A549 (cell line): ENCODE measurements around the gene POU3F3. TPM values are rescaled to one million over a fixed set of nuclear protein-coding genes. Genes with fewer than 3 reads are reported as not detected.

Source experiments
- ATAC-seq, 2 experiments: fragments of 200-7000 bp in 1 of 2; fragments of >200 bp in 1 of 2; cut with Nextera tagmentation in 1 of 2; cut with Tn5 transposase in 1 of 2; 3 replicates each; pipeline versions ENCODE4 v1.8.0 to v1.9.1; 2018 to 2020; ENCODE audit warnings: mild to moderate bottlenecking in 1 of 2, moderate library complexity in 1 of 2
- CTCF ChIA-PET: fragments of 300-600 bp; sonication (Branson Sonifier 250); formaldehyde crosslinking; extraction: SDS; loops from one replicate; lab custom pipeline; 2021; ENCODE audit warnings: antibody characterized with exemption, inconsistent platforms; lab: Yijun Ruan, JAX
- POLR2A ChIA-PET: fragments of 350-600 bp; formaldehyde crosslinking; extraction: SDS; loops from one replicate; lab custom pipeline; 2021; ENCODE audit warnings: antibody characterized with exemption, inconsistent platforms; lab: Yijun Ruan, JAX
- DNase-seq, 2 experiments: peaks; one replicate each; pipeline versions ENCODE4 v3.0.0 to v3.0.0-alpha.2; 2011 to 2016; ENCODE audit warnings: low read depth in 1 of 2, low spot score in 1 of 2
- FAIRE-seq: peaks from 2 replicates; lab custom pipeline; 2011; peaks lifted over from hg19 to GRCh38; lab: Jason Lieb, UNC
- H3K27ac ChIP-seq, 2 experiments: fragments of >200 bp; sonication (Bioruptor Twin); formaldehyde crosslinking; 3 replicates each; pipeline ENCODE4 v1.5.1; 2016 to 2017
- H3K4me1 ChIP-seq: fragments of >200 bp; sonication (Bioruptor Twin); formaldehyde crosslinking; 3 replicates; pipeline ENCODE4 v1.6.1; 2016
- H3K4me2 ChIP-seq: fragments of >200 bp; sonication (Bioruptor Twin); formaldehyde crosslinking; 3 replicates; pipeline ENCODE4 v1.6.1; 2016
- H3K4me3 ChIP-seq: fragments of >200 bp; sonication (Bioruptor Twin); formaldehyde crosslinking; 3 replicates; pipeline ENCODE4 v1.5.1; 2016
- H3K9me3 ChIP-seq: fragments of >200 bp; sonication (Bioruptor Twin); formaldehyde crosslinking; 3 replicates; pipeline ENCODE4 v1.6.1; 2016
- BHLHE40 ChIP-seq: IDR thresholded peaks from 2 replicates; pipeline ENCODE4 v1.6.1; 2012; ENCODE audit warnings: low read depth, low read length, inconsistent platforms
- CBX2 ChIP-seq: fragments of 200-600 bp; sonication (generic); IDR thresholded peaks from 2 replicates; pipeline ENCODE4 v1.6.1; 2016; ENCODE audit warnings: low read depth, mild to moderate bottlenecking, borderline replicate concordance
- FOSB ChIP-seq: fragments of 250-450 bp; sonication (Bioruptor Pico); IDR thresholded peaks from 2 replicates; pipeline ENCODE4 v1.5.0; 2020; ENCODE audit warnings: mild to moderate bottlenecking, moderate library complexity
- FOSL2 ChIP-seq, 2 experiments: fragments of 450-650 bp in 1 of 2; fragments of >200 bp in 1 of 2; sonication (Bioruptor Twin) in 1 of 2; formaldehyde crosslinking; IDR thresholded peaks; 2 replicates each; pipeline versions ENCODE4 v1.5.0 to v1.6.1; 2016 to 2020; ENCODE audit warnings: mild to moderate bottlenecking in 1 of 2, moderate library complexity in 1 of 2
- HOXB5 ChIP-seq: fragments of 250-450 bp; sonication (Bioruptor Pico); IDR thresholded peaks from 2 replicates; pipeline ENCODE4 v1.5.0; 2020; ENCODE audit warnings: mild to moderate bottlenecking, moderate library complexity
- MAFK ChIP-seq: fragments of 450-650 bp; IDR thresholded peaks from 2 replicates; pipeline ENCODE4 v1.6.1; 2014; ENCODE audit not compliant: partially characterized antibody
- NFE2L2 ChIP-seq: fragments of 150-350 bp; conservative IDR thresholded peaks from 2 replicates; pipeline ENCODE4 v1.6.1; 2014; ENCODE audit warnings: low read length
- PHF8 ChIP-seq: fragments of 200-600 bp; sonication (generic); IDR thresholded peaks from 2 replicates; pipeline ENCODE4 v1.6.1; 2016; ENCODE audit warnings: low read depth, mild to moderate bottlenecking, antibody characterized with exemption, moderate library complexity, borderline replicate concordance
- POLR2AphosphoS2 ChIP-seq: conservative IDR thresholded peaks from 2 replicates; pipeline ENCODE4 v1.6.1; 2012; ENCODE audit warnings: low read length, improper control_type of control experiment, inconsistent platforms
- RCOR1 ChIP-seq: fragments of 150-350 bp; IDR thresholded peaks from 2 replicates; pipeline ENCODE4 v1.6.1; 2014; ENCODE audit warnings: antibody characterized with exemption, low read length, low read depth
- RNF2 ChIP-seq: fragments of 200-600 bp; sonication (generic); IDR thresholded peaks from 2 replicates; pipeline ENCODE4 v1.6.1; 2016; ENCODE audit warnings: low read depth, mild to moderate bottlenecking, antibody characterized with exemption, moderate library complexity, borderline replicate concordance
- SMC3 ChIP-seq: fragments of >200 bp; sonication (Bioruptor Twin); formaldehyde crosslinking; IDR thresholded peaks from 3 replicates; pipeline ENCODE4 v1.6.1; 2018; ENCODE audit warnings: inconsistent platforms
- TFCP2L1 ChIP-seq: fragments of 250-450 bp; sonication (Bioruptor Pico); IDR thresholded peaks from 2 replicates; pipeline ENCODE4 v1.5.0; 2021; ENCODE audit warnings: mild to moderate bottlenecking
- ZC3H11A ChIP-seq: fragments of 450-650 bp; IDR thresholded peaks from 2 replicates; pipeline ENCODE4 v1.6.1; 2014; ENCODE audit warnings: antibody characterized with exemption, mild to moderate bottlenecking
- ZNF302 ChIP-seq: fragments of 250-450 bp; sonication (Bioruptor Pico); IDR thresholded peaks from 2 replicates; pipeline ENCODE4 v1.9.0; 2021; ENCODE audit warnings: inconsistent platforms, mild to moderate bottlenecking, moderate library complexity
- WGBS: methylation state at CpG from one replicate; pipeline ENCODE4 v1.1.6; 2017; ENCODE audit errors: missing lambda C conversion rate; 5-methylcytosine and 5-hydroxymethylcytosine counted together
- polyA plus RNA-seq, 4 experiments: library from polyadenylated mRNA; depleted of rRNA in 3 of 4; stranded (reverse); fragments of >200 nt; fragmentation: RNase III in 1 of 4; extraction: RNeasy Plus Mini Kit Qiagen cat#74134 plus additional on column Dnase treatment in 1 of 4; gene quantifications; 2 replicates in 3 of 4; 3 replicates in 1 of 4; pipeline ENCODE4 v1.2.3, GENCODE V29; 2011 to 2017
- TF ChIP-seq, protein P1 (sequence below): fragments of 450-650 bp; IDR thresholded peaks from 2 replicates; pipeline ENCODE4 v1.6.1; 2014; ENCODE audit warnings: antibody characterized with exemption
- TF ChIP-seq, protein P2 (sequence below): fragments of 250-450 bp; sonication (Bioruptor Pico); IDR thresholded peaks from 2 replicates; pipeline ENCODE4 v1.5.0; 2021; ENCODE audit warnings: mild to moderate bottlenecking, moderate library complexity, borderline replicate concordance
- TF ChIP-seq, protein P3 (sequence below): fragments of 200-600 bp; sonication (generic); IDR thresholded peaks from 2 replicates; pipeline ENCODE4 v1.6.1; 2016; ENCODE audit warnings: antibody characterized with exemption, mild to moderate bottlenecking, moderate library complexity
- TF ChIP-seq, protein P4 (sequence below): fragments of >200 bp; sonication (Bioruptor Twin); formaldehyde crosslinking; IDR thresholded peaks from 3 replicates; pipeline ENCODE4 v1.5.1; 2016
- TF ChIP-seq, protein P5 (sequence below): fragments of >200 bp; sonication (Bioruptor Twin); formaldehyde crosslinking; IDR thresholded peaks from 3 replicates; pipeline ENCODE4 v1.6.1; 2016

POU3F3 gene
- polyA plus RNA-seq, 2 of the 4 experiments (the other 2 are of a cell fraction) = 0.03 TPM; not detected in 1

DNA sequence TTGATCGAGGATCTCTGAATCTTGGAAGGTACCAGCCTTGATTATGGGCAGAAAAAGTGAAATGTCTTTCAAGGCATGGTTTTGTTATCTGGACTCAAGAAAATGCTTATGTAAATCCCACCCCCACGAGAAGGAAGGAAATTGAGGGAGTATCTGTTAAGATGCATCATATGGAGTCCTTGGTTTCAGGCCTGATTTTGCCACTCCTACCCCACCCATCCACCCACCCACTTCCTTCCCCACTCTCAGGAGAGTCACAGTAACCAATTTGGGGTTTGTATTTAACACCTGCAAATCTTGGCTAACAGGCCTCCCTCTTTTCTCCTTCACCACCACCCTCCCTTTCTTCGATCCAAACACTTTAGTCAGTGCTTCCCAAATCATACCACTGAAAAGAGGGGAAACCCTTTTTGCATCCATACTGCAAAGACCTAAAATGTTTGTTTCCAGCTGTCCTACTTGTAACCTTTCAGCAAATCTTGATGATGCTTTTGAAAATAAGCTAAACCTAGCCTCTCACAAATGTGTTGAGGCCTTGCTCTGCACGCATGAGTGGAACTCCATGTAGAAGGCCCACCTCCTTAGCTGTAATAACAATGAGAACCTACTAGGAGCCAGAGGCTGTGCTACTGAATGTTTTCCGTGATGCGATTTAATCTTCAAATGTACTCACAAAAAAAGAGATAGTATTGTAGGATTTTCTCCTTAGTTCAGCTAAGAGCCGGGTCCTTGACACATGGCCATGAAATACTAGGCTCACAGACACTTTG, 34.8 kb downstream of the POU3F3 start (continued):
- TF ChIP-seq, protein P1, sequence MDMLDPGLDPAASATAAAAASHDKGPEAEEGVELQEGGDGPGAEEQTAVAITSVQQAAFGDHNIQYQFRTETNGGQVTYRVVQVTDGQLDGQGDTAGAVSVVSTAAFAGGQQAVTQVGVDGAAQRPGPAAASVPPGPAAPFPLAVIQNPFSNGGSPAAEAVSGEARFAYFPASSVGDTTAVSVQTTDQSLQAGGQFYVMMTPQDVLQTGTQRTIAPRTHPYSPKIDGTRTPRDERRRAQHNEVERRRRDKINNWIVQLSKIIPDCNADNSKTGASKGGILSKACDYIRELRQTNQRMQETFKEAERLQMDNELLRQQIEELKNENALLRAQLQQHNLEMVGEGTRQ = no peak

DNA sequence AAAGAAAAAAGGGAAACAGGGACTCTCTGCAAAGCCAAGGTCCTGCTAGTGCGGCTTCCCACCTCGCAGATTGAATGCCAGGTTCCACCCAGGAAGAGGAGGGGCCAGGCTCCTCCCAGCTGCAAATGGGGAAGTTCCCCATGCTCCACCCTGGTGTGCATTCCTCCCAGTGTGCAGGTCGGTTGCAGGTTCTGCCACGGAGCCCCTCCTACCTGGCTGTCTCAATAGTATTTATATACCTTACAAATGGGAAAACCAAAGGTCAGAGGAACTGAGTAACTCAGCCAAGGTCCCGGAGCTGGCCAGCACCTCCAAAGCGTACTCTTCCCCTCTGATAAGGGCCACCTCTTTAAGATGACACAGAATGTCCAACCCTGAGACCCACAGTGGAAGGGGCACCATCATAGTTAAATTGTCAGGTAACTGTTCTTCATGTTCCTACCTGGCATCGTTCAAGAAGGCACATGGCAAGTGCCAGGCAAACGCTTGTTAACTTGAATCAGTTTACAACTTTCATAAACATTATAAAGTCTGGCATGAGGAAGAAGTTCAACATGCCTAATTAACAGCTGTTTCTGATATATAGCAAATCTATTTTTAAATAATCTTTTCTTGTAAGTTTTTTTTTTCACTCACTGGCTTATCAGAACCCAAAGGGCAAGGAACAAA, 35.5 kb downstream of the POU3F3 start:
- no peak for TF ChIP-seq NFE2L2
- TF ChIP-seq, protein P2, sequence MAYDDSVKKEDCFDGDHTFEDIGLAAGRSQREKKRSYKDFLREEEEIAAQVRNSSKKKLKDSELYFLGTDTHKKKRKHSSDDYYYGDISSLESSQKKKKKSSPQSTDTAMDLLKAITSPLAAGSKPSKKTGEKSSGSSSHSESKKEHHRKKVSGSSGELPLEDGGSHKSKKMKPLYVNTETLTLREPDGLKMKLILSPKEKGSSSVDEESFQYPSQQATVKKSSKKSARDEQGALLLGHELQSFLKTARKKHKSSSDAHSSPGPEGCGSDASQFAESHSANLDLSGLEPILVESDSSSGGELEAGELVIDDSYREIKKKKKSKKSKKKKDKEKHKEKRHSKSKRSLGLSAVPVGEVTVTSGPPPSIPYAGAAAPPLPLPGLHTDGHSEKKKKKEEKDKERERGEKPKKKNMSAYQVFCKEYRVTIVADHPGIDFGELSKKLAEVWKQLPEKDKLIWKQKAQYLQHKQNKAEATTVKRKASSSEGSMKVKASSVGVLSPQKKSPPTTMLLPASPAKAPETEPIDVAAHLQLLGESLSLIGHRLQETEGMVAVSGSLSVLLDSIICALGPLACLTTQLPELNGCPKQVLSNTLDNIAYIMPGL (CRISPR knock-in tag) = no peak
- no peak for TF ChIP-seq ZNF302
- TF ChIP-seq, protein P3, sequence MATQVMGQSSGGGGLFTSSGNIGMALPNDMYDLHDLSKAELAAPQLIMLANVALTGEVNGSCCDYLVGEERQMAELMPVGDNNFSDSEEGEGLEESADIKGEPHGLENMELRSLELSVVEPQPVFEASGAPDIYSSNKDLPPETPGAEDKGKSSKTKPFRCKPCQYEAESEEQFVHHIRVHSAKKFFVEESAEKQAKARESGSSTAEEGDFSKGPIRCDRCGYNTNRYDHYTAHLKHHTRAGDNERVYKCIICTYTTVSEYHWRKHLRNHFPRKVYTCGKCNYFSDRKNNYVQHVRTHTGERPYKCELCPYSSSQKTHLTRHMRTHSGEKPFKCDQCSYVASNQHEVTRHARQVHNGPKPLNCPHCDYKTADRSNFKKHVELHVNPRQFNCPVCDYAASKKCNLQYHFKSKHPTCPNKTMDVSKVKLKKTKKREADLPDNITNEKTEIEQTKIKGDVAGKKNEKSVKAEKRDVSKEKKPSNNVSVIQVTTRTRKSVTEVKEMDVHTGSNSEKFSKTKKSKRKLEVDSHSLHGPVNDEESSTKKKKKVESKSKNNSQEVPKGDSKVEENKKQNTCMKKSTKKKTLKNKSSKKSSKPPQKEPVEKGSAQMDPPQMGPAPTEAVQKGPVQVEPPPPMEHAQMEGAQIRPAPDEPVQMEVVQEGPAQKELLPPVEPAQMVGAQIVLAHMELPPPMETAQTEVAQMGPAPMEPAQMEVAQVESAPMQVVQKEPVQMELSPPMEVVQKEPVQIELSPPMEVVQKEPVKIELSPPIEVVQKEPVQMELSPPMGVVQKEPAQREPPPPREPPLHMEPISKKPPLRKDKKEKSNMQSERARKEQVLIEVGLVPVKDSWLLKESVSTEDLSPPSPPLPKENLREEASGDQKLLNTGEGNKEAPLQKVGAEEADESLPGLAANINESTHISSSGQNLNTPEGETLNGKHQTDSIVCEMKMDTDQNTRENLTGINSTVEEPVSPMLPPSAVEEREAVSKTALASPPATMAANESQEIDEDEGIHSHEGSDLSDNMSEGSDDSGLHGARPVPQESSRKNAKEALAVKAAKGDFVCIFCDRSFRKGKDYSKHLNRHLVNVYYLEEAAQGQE = no peak
- TF ChIP-seq, protein P4, sequence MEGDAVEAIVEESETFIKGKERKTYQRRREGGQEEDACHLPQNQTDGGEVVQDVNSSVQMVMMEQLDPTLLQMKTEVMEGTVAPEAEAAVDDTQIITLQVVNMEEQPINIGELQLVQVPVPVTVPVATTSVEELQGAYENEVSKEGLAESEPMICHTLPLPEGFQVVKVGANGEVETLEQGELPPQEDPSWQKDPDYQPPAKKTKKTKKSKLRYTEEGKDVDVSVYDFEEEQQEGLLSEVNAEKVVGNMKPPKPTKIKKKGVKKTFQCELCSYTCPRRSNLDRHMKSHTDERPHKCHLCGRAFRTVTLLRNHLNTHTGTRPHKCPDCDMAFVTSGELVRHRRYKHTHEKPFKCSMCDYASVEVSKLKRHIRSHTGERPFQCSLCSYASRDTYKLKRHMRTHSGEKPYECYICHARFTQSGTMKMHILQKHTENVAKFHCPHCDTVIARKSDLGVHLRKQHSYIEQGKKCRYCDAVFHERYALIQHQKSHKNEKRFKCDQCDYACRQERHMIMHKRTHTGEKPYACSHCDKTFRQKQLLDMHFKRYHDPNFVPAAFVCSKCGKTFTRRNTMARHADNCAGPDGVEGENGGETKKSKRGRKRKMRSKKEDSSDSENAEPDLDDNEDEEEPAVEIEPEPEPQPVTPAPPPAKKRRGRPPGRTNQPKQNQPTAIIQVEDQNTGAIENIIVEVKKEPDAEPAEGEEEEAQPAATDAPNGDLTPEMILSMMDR = no peak
- TF ChIP-seq PHF8 = no peak
- no peak for TF ChIP-seq SMC3
- TF ChIP-seq CBX2 = no peak
- TF ChIP-seq BHLHE40 = no peak
- TF ChIP-seq FOSL2 (IDR thresholded peaks at IDR 0.05) = no peak
- no peak for TF ChIP-seq FOSL2 (CRISPR knock-in tag; IDR thresholded peaks at IDR 0.05)
- TF ChIP-seq, all 56 proteins: peak for 0
- Histone ChIP-seq H3K4me3 (no peak overlapping the region), H3K4me1 (no peaks in the 10 kb centered on the region), H3K9me3 (no peaks in the 10 kb centered on the region), H3K4me2 (no peak overlapping the region), H3K27ac (no peak overlapping the region)
- no peak for DNase-seq
- ATAC-seq = no peak
- no peak for FAIRE-seq
- CTCF ChIA-PET = no interaction called here
- WGBS = 40% methylated on average over 8 of the region's 8 CpGs
- POLR2A ChIA-PET = no interaction called here

DNA sequence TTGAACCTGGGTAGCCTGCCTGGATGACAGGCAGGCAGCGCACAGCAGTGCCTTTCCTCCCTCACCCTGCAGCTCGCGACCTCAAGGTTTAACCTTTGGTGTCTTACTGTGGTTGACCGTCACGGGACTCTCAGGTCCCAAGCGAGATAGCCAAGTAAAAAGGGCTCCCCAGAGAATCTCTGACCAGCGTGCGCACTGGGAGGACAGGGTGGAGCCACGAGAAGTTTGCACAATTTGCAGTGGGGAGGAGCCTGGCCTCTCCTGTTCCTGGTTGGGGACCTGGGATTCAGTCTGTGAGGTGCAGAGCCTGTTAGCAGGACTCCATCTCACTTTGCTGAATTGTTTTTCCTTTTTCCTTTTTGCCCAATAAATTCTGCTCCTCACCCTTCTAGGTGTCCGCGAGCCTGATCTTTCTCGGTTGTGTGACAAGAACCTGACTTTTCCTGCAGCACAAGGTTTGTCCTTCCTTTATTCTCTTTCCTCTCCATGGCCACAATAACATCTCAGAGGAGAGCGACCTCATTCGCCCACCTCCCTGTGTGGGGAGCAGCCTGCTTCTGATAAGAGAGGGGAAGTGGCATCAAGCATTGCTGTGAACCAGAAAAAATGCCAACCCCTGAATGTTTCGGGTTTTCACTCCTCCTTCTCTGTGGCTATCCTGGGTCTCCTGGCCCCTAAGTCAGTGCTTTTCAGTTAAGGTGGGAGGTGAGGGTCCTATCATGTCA, 36.2 kb downstream of the POU3F3 start:
- FAIRE-seq = no peak
- Histone ChIP-seq H3K4me2 (no peak overlapping the region), H3K4me1 (no peaks in the 10 kb centered on the region), H3K4me3 (no peak overlapping the region), H3K27ac (no peak overlapping the region), H3K9me3 (no peaks in the 10 kb centered on the region)
- ChIA-PET CTCF (no interaction called here), POLR2A (no interaction called here)
- no peak for DNase-seq
- ATAC-seq = no peak
- WGBS = 49% methylated on average over 15 of the region's 15 CpGs
- TF ChIP-seq RCOR1 (no peak), ZC3H11A (no peak), FOSB (CRISPR knock-in tag) (no peak), MAFK (no peak), BHLHE40 (no peak), FOSL2 (IDR thresholded peaks at IDR 0.05) (no peak), FOSL2 (CRISPR knock-in tag; IDR thresholded peaks at IDR 0.05) (no peak), POLR2AphosphoS2 (no peak), HOXB5 (CRISPR knock-in tag) (no peak), TFCP2L1 (CRISPR knock-in tag) (no peak), RNF2 (no peak)
- TF ChIP-seq, protein P5, sequence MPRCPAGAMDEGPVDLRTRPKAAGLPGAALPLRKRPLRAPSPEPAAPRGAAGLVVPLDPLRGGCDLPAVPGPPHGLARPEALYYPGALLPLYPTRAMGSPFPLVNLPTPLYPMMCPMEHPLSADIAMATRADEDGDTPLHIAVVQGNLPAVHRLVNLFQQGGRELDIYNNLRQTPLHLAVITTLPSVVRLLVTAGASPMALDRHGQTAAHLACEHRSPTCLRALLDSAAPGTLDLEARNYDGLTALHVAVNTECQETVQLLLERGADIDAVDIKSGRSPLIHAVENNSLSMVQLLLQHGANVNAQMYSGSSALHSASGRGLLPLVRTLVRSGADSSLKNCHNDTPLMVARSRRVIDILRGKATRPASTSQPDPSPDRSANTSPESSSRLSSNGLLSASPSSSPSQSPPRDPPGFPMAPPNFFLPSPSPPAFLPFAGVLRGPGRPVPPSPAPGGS = no peak
- TF ChIP-seq, protein P1 = no peak
